ENCODE measurements around the gene IFIH1.
A peak's percentile ranks its signal among the peaks of the same experiment; 100 is the strongest.

DNA sequence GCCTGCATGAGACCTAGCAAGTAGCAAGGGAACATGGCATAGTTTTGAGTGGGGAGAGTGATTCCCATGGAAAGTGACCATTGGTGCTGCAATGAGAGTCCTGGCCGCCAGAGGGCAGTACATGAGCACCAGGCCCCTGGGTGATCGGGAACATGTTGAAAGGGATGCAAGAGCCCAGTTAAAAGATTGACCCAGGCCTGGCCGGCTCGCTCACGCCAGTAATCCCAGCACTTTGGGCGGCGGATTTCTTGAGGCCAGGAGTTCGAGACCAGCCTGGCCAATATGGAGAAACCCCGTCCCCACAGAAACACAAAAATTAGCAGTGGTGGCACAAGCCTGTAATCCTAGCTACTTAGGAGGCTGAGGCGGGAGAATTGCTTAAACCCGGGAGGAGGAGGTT is 97.4 kb downstream of the IFIH1 start:
- TF ChIP-seq, protein P1, sequence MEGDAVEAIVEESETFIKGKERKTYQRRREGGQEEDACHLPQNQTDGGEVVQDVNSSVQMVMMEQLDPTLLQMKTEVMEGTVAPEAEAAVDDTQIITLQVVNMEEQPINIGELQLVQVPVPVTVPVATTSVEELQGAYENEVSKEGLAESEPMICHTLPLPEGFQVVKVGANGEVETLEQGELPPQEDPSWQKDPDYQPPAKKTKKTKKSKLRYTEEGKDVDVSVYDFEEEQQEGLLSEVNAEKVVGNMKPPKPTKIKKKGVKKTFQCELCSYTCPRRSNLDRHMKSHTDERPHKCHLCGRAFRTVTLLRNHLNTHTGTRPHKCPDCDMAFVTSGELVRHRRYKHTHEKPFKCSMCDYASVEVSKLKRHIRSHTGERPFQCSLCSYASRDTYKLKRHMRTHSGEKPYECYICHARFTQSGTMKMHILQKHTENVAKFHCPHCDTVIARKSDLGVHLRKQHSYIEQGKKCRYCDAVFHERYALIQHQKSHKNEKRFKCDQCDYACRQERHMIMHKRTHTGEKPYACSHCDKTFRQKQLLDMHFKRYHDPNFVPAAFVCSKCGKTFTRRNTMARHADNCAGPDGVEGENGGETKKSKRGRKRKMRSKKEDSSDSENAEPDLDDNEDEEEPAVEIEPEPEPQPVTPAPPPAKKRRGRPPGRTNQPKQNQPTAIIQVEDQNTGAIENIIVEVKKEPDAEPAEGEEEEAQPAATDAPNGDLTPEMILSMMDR (IDR thresholded peaks at IDR 0.05): peak; percentile 60 to 86 (median 66)
- TF ChIP-seq POLR2A (IDR thresholded peaks at IDR 0.05): no peak

All from thyroid gland (tissue), 4 donors.